GM21576 (cell line): ENCODE data around the gene IPO9.
"Not testable (repeated sequence)": the region's sequence is repeated elsewhere in the genome, so short reads cannot be mapped to it uniquely, and the experiment has no call there.

Experiments used
- ATAC-seq: cut with Tn5 transposase; IDR thresholded peaks from one replicate; pipeline ENCODE4 v1.9.1; 2021; ENCODE audit warnings: mild to moderate bottlenecking, moderate library complexity; ENCODE audit not compliant: unreplicated experiment

IPO9 gene

GRCh38 chr1:201900476-201900875 lies 71.5 kb downstream of the IPO9 start:
- ATAC-seq, result no peak

GRCh38 chr1:201901036-201901435 lies 72.1 kb downstream of the IPO9 start:
- ATAC-seq, result not testable (repeated sequence)

- no peak for ATAC-seq
Observed at GRCh38 chr1:201902198-201902597, 73.2 kb downstream of the IPO9 start.

- ATAC-seq, result no peak
Observed at GRCh38 chr1:201903135-201903534, 74.2 kb downstream of the IPO9 start.

GRCh38 chr1:201904579-201904978 lies 75.6 kb downstream of the IPO9 start:
- no peak for ATAC-seq

- no peak for ATAC-seq
Observed at GRCh38 chr1:201905234-201905890, 76.4 kb downstream of the IPO9 start.

- ATAC-seq, result no peak
Observed at GRCh38 chr1:201906336-201906735, 77.4 kb downstream of the IPO9 start.

GRCh38 chr1:201907621-201908020 lies 78.7 kb downstream of the IPO9 start:
- ATAC-seq, result no peak

- no peak for ATAC-seq
Observed at GRCh38 chr1:201911826-201912571, 83.0 kb downstream of the IPO9 start.

- ATAC-seq, result no peak
Observed at GRCh38 chr1:201912832-201913231, 83.9 kb downstream of the IPO9 start.

GRCh38 chr1:201914456-201915235 lies 85.7 kb downstream of the IPO9 start:
- ATAC-seq, result no peak

GRCh38 chr1:201916649-201917249 lies 87.8 kb downstream of the IPO9 start:
- no peak for ATAC-seq

- no peak for ATAC-seq
Observed at GRCh38 chr1:201917362-201918033, 88.5 kb downstream of the IPO9 start.

GRCh38 chr1:201918343-201918742 lies 89.4 kb downstream of the IPO9 start:
- no peak for ATAC-seq

GRCh38 chr1:201921952-201922558 lies 93.1 kb downstream of the IPO9 start:
- ATAC-seq, result no peak

GRCh38 chr1:201925301-201925567 lies 96.3 kb downstream of the IPO9 start:
- no peak for ATAC-seq

- no peak for ATAC-seq
Observed at GRCh38 chr1:201925981-201926645, 97.2 kb downstream of the IPO9 start.

GRCh38 chr1:201928266-201928665 lies 99.3 kb downstream of the IPO9 start:
- no peak for ATAC-seq

- ATAC-seq, result no peak
Observed at GRCh38 chr1:201930137-201930536, 101.2 kb downstream of the IPO9 start.

- ATAC-seq, result no peak
Observed at GRCh38 chr1:201930803-201931202, 101.8 kb downstream of the IPO9 start.
